Measurements from ENCODE around the gene CTR9.

- no peak for TF ChIP-seq CTCF (conservative IDR thresholded peaks at IDR 0.05; ENCODE audit: low read depth, low read length)
- TF ChIP-seq EZH2 (IDR thresholded peaks at IDR 0.05; ENCODE audit: borderline replicate concordance, low read depth, low read length, poor library complexity, severe bottlenecking): no peak
Measured at GRCh38 chr11:10715571-10715970, 35.5 kb upstream of the CTR9 start.

Data from A673 (cell line).